Nephron progenitor cell (in vitro differentiated cells): Measurements from ENCODE around the gene GNB1L.

Experiments
- DNase-seq: peaks from one replicate; pipeline ENCODE4 v3.0.0; 2021
- H3K27ac Mint-ChIP-seq: 2 replicates; pipeline ENCODE4 v1.8.0; 2021; ENCODE audit warnings: mild to moderate bottlenecking, moderate library complexity, mixed read lengths
- H3K27me3 Mint-ChIP-seq: 2 replicates; pipeline ENCODE4 v1.8.0; 2021; ENCODE audit warnings: mild to moderate bottlenecking, low read depth, mixed read lengths; ENCODE audit not compliant: poor library complexity
- H3K36me3 Mint-ChIP-seq: 2 replicates; pipeline ENCODE4 v1.8.0; 2021; ENCODE audit warnings: low read depth, mixed read lengths
- H3K4me1 Mint-ChIP-seq: 2 replicates; pipeline ENCODE4 v1.8.0; 2021; ENCODE audit warnings: mixed read lengths
- H3K4me3 Mint-ChIP-seq: 2 replicates; pipeline ENCODE4 v1.8.0; 2021; ENCODE audit warnings: mild to moderate bottlenecking, moderate library complexity, mixed read lengths
- H3K9me3 Mint-ChIP-seq: 2 replicates; pipeline ENCODE4 v1.8.0; 2021; ENCODE audit warnings: mild to moderate bottlenecking, moderate library complexity, mixed read lengths
- TF ChIP-seq, protein P1 (sequence below): fragments of 200-600 bp; sonication (generic); IDR thresholded peaks from 2 replicates; pipeline ENCODE4 v1.5.0; 2021; ENCODE audit warnings: antibody characterized with exemption

Gene GNB1L, protein sequence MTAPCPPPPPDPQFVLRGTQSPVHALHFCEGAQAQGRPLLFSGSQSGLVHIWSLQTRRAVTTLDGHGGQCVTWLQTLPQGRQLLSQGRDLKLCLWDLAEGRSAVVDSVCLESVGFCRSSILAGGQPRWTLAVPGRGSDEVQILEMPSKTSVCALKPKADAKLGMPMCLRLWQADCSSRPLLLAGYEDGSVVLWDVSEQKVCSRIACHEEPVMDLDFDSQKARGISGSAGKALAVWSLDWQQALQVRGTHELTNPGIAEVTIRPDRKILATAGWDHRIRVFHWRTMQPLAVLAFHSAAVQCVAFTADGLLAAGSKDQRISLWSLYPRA

DNA sequence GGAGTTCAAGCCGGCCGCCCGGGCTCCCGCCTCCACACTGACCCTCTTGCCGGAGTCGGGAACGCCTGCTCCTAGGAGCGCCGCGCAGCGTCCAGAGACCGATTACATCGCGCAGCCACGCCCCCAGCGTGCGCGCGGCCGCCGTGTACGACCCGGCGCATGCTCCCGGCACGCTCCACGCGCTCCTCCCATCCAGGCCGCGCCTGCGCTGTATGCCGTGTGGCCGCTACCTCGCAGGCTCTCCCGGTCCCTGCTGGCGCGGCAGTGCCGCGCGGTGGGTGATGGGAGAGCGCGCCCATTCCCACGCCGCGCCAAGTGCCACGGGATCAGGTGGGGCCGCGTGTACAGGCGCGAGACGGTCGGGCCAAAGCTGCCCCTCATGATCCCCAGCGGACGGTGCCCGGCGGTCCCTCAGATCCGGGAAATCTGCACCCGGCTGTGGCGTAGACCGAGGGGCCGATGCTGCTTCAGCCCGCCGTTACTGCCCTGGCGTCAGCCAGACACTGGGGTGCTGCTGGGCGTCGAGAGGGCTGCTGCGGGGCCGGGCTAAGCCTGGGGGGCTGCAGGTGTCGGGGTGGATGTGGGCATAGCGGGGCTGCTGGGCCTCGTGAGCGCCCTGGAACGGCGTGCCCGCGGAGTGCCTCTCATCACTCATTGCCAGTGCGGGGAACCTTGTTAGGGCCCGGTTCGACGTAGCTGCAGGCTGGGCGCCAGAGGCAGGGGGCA is at the start of gene GNB1L, which contains the start of gene RTL10:
Gene GNB1L, minus strand, starts transcription at position 97 of the 726 bp plus-strand sequence. CDS start 33,519 bp downstream, outside the sequence.
Gene RTL10, minus strand, starts transcription at position 97 of the 726 bp plus-strand sequence. CDS start 2,613 bp downstream, outside the sequence.
- Mint-ChIP-seq H3K4me3 (peak within 1 kb of the TSS; percentile 91), H3K27me3 (peaks cover 4% of the 10 kb centered on the region), H3K4me1 (peaks cover 42% of the 10 kb centered on the region), H3K9me3 (peaks cover 6% of the 10 kb centered on the region), H3K27ac (peak within 1 kb of the TSS; percentile 90), H3K36me3 (peaks cover 15% of the 10 kb centered on the region)
- peak; percentile 98 for DNase-seq
- TF ChIP-seq, protein P1, sequence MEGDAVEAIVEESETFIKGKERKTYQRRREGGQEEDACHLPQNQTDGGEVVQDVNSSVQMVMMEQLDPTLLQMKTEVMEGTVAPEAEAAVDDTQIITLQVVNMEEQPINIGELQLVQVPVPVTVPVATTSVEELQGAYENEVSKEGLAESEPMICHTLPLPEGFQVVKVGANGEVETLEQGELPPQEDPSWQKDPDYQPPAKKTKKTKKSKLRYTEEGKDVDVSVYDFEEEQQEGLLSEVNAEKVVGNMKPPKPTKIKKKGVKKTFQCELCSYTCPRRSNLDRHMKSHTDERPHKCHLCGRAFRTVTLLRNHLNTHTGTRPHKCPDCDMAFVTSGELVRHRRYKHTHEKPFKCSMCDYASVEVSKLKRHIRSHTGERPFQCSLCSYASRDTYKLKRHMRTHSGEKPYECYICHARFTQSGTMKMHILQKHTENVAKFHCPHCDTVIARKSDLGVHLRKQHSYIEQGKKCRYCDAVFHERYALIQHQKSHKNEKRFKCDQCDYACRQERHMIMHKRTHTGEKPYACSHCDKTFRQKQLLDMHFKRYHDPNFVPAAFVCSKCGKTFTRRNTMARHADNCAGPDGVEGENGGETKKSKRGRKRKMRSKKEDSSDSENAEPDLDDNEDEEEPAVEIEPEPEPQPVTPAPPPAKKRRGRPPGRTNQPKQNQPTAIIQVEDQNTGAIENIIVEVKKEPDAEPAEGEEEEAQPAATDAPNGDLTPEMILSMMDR = no peak

DNA sequence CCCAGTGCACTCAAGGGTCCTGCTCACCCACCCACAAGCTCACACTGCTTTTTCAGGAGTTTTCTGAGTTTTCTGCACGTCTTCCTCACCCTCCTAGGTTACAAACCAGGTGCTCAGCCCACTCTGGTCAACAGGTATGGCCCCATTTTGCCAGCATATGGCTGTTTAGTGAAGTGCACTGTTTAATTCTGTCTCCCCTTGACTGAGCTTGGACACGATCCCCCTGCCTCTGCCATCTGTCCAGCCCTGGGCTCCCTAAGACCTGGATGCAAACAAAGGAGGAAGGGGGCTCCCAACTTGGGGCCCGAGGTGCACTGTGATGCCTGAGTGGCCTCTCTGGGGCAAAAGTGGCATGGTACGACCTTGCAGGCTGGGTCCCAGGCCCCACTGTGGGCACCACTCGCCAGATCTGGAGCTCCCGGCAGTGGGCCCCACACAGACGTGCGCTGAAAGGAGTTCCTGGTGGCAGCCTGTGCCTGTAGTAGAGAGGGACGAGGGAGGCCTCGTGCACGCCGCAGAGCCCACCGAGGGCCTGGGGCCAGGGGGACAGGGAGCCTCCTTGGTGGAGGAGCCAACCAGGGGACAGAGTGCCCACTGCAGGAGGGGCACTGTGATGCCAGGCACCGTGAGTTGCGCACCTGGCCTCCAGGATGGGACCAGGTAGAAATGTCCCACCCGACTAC is 49.6 kb upstream of the GNB1L start:
- Mint-ChIP-seq H3K4me1 (peaks cover 47% of the 10 kb centered on the region), H3K27ac (no peak overlapping the region), H3K4me3 (no peak overlapping the region)

DNA sequence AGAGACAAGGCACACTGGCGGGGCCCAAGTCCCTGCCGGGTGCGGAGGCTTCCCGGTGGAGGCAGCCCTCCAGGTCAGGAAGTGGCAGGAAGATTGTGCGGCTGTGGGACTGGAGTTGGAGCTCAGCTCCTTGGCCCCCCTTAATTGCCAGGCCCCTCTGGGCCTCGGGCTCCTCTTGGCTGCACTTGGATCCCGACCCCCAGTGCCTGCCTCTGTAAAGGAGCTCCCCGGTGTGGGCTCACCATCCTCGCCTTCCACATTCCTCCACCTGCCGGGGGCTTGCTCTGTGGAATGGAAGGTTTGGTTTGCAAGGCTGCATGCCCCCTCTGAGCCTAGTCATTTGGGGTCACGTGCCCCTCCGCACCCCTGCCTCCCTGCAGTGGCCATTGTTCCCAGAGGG is 48.8 kb upstream of the GNB1L start:
- peaks cover 19% of the 10 kb centered on the region for H3K27me3 Mint-ChIP-seq
- H3K4me1 Mint-ChIP-seq = peaks cover 47% of the 10 kb centered on the region
- no peaks in the 10 kb centered on the region for H3K9me3 Mint-ChIP-seq
- no peak for DNase-seq
- peaks cover 10% of the 10 kb centered on the region for H3K36me3 Mint-ChIP-seq
- TF ChIP-seq, protein P1 = no peak
- H3K27ac Mint-ChIP-seq = no peak overlapping the region
- no peak overlapping the region for H3K4me3 Mint-ChIP-seq

More for the DNA sequence above, 49.6 kb upstream of the GNB1L start:
- DNase-seq = no peak
- Mint-ChIP-seq H3K36me3 (peaks cover 10% of the 10 kb centered on the region), H3K9me3 (no peaks in the 10 kb centered on the region), H3K27me3 (peaks cover 21% of the 10 kb centered on the region)
- TF ChIP-seq, protein P1 = no peak

DNA sequence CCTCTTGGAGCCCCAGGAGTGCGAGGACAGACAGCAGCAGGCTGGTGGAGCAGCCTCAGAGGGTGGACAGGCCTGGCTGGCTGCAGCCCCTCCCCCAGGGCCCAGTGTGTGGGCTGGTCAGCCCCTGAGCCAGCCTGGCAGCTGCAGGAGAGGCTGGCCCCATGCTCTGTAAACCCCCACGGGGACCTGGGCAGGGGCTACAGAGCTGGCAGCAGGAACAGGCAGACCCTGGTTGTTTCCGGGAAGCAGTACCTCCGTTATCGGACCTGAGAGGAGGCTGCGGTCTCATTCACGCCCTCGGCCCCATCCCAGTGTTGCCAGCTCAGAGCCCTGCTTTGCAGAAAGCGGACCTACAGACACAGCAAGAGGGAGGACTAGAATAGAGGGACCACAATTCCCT is 48.4 kb upstream of the GNB1L start:
- peak; percentile 71 for DNase-seq
- H3K27ac Mint-ChIP-seq = no peak overlapping the region
- H3K4me1 Mint-ChIP-seq = peaks cover 47% of the 10 kb centered on the region
- TF ChIP-seq, protein P1 = no peak
- no peaks in the 10 kb centered on the region for H3K9me3 Mint-ChIP-seq
- peak overlapping the region; percentile 30 for H3K4me3 Mint-ChIP-seq
- H3K36me3 Mint-ChIP-seq = peaks cover 10% of the 10 kb centered on the region
- H3K27me3 Mint-ChIP-seq = peaks cover 19% of the 10 kb centered on the region

DNA sequence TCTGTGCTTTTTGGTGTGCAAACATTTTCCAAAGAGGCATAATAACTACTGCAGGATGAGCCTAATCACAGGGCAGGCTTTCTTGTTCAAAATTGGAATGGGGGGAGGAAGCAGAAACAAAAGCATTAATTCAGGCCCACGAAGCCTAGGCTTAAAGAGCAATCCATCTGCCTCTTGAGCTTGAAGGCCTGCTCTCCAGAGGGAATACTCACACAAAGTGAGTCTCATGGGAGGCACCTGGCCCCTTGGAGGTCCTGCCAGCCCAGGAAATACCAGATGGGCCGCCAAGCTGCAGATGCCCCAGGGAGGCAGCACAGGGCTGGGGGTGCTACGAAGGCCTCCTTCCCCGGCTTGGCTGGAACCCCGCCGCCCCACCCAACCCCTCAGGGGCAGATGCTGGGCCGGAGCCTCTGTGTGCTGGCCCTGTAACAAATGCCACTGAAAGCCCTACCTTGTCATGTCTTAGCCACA is 47.6 kb upstream of the GNB1L start:
- no peak for DNase-seq
- TF ChIP-seq, protein P1 = no peak
- H3K36me3 Mint-ChIP-seq = peaks cover 10% of the 10 kb centered on the region
- no peak overlapping the region for H3K27ac Mint-ChIP-seq
- peaks cover 49% of the 10 kb centered on the region for H3K4me1 Mint-ChIP-seq
- no peak overlapping the region for H3K4me3 Mint-ChIP-seq
- peaks cover 19% of the 10 kb centered on the region for H3K27me3 Mint-ChIP-seq
- no peaks in the 10 kb centered on the region for H3K9me3 Mint-ChIP-seq
